HepG2 (cell line): ENCODE results near the gene GJC2. TPM values are rescaled to one million over a fixed set of nuclear protein-coding genes. Genes with fewer than 3 reads are reported as not detected.

Experiments
- AHR ChIP-seq: IDR thresholded peaks from 2 replicates; pipeline ENCODE4 v1.6.1; 2018; ENCODE audit warnings: missing genetic modification reagents, missing compliant biosample characterization
- ATF4 ChIP-seq, 2 experiments: fragments of 450-650 bp in 1 of 2; sonication (generic) in 1 of 2; formaldehyde crosslinking; IDR thresholded peaks; 2 replicates each; pipeline versions ENCODE4 v1.5.0 to v1.8.0; 2020 to 2022; ENCODE audit warnings: mild to moderate bottlenecking in 1 of 2, missing genetic modification reagents in 1 of 2
- ELF1 ChIP-seq: sonication (generic); formaldehyde crosslinking; IDR thresholded peaks from 2 replicates; pipeline ENCODE4 v1.4.0; 2020; ENCODE audit warnings: missing genetic modification reagents
- HMGXB4 ChIP-seq, 2 experiments: sonication (generic) in 1 of 2; formaldehyde crosslinking in 1 of 2; IDR thresholded peaks; 2 replicates each; pipeline versions ENCODE4 v1.4.0 to v1.6.1; 2018 to 2020; ENCODE audit warnings: missing genetic modification reagents in 2 of 2, borderline replicate concordance in 1 of 2, low read depth in 1 of 2, mild to moderate bottlenecking in 1 of 2, missing biosample characterization in 1 of 2
- KDM5A ChIP-seq: fragments of 200-600 bp; sonication (generic); IDR thresholded peaks from 2 replicates; pipeline ENCODE4 v1.7.0; 2018; ENCODE audit warnings: antibody characterized with exemption, mild to moderate bottlenecking, low read length, borderline replicate concordance
- MTF1 ChIP-seq: sonication (generic); formaldehyde crosslinking; IDR thresholded peaks from 2 replicates; pipeline ENCODE4 v1.5.0; 2020; ENCODE audit warnings: missing genetic modification reagents
- NFIB ChIP-seq: sonication (generic); formaldehyde crosslinking; IDR thresholded peaks from 2 replicates; pipeline ENCODE4 v1.9.0; 2021; ENCODE audit warnings: missing genetic modification reagents, mild to moderate bottlenecking, borderline replicate concordance
- PCBP2 ChIP-seq: fragments of 200-400 bp; formaldehyde crosslinking; optimal IDR thresholded peaks from 2 replicates; pipeline ENCODE3; 2018; ENCODE audit warnings: low read length, low read depth; ENCODE audit not compliant: poor library complexity, severe bottlenecking
- SIN3A ChIP-seq: IDR thresholded peaks from 2 replicates; pipeline ENCODE4 v1.6.1; 2011; ENCODE audit warnings: low read depth, mild to moderate bottlenecking, control low read depth, low read length, borderline replicate concordance
- SOX5 ChIP-seq: IDR thresholded peaks from 2 replicates; pipeline ENCODE4 v1.6.1; 2016; ENCODE audit warnings: borderline replicate concordance
- TGIF2 ChIP-seq: IDR thresholded peaks from 2 replicates; pipeline ENCODE4 v1.6.1; 2016; ENCODE audit warnings: control low read depth, missing compliant biosample characterization
- TP53 ChIP-seq: sonication (generic); formaldehyde crosslinking; conservative IDR thresholded peaks from 2 replicates; pipeline ENCODE4 v1.4.0; 2020; ENCODE audit warnings: missing genetic modification reagents
- ZBTB39 ChIP-seq: sonication (generic); formaldehyde crosslinking; IDR thresholded peaks from 2 replicates; pipeline ENCODE4 v1.5.0; 2020; ENCODE audit warnings: missing genetic modification reagents
- ZFP36L1 ChIP-seq: sonication (generic); formaldehyde crosslinking; IDR thresholded peaks from 2 replicates; pipeline ENCODE4 v1.8.0; 2022; ENCODE audit warnings: mild to moderate bottlenecking, missing genetic modification reagents, moderate library complexity
- ZNF20 ChIP-seq: sonication (generic); formaldehyde crosslinking; IDR thresholded peaks from 2 replicates; pipeline ENCODE4 v1.4.0; 2020; ENCODE audit warnings: mild to moderate bottlenecking, moderate library complexity, missing genetic modification reagents
- ZNF256 ChIP-seq: sonication (generic); formaldehyde crosslinking; conservative IDR thresholded peaks from 2 replicates; pipeline ENCODE4 v1.4.0; 2020; ENCODE audit warnings: missing genetic modification reagents
- ZNF414 ChIP-seq: sonication (generic); formaldehyde crosslinking; IDR thresholded peaks from 2 replicates; pipeline ENCODE4 v1.5.0; 2020; ENCODE audit warnings: missing genetic modification reagents
- ZNF441 ChIP-seq: sonication (generic); formaldehyde crosslinking; IDR thresholded peaks from 2 replicates; pipeline ENCODE4 v1.7.0; 2021; ENCODE audit warnings: missing genetic modification reagents, borderline replicate concordance
- ZNF816 ChIP-seq: sonication (generic); formaldehyde crosslinking; IDR thresholded peaks from 2 replicates; pipeline ENCODE4 v1.8.0; 2022; ENCODE audit warnings: missing genetic modification reagents, mild to moderate bottlenecking, borderline replicate concordance
- ZNF879 ChIP-seq: sonication (generic); formaldehyde crosslinking; IDR thresholded peaks from 2 replicates; pipeline ENCODE4 v1.8.1; 2023; ENCODE audit warnings: missing genetic modification reagents
- polyA plus RNA-seq, 8 experiments: library from polyadenylated mRNA; depleted of rRNA in 3 of 8; stranded (reverse) in 7 of 8; unstranded in 1 of 8; fragments of >200 nt; fragmentation: Illumina TruSeq in 4 of 8; extraction: Trizol in 4 of 8; gene quantifications; 2 replicates each; pipeline versions ENCODE4 v1.2.1 to v1.2.3, GENCODE V29; 2011 to 2016; ENCODE audit warnings: low read depth in 4 of 8, missing spikeins in 1 of 8, mixed read lengths in 1 of 8; ENCODE audit not compliant: insufficient read depth in 1 of 8
- total RNA-seq, 5 experiments: library from RNA; depleted of rRNA; stranded (reverse); fragments of >200 nt; fragmentation: Illumina TruSeq; extraction: Trizol; gene quantifications; 2 replicates each; pipeline ENCODE4 v1.2.3, GENCODE V29; 2016; ENCODE audit warnings: low read depth in 1 of 5
- TF ChIP-seq, protein P1 (sequence below): sonication (generic); formaldehyde crosslinking; IDR thresholded peaks from 2 replicates; pipeline ENCODE4 v1.4.0; 2020; ENCODE audit warnings: missing genetic modification reagents

Gene GJC2
- total and polyA plus RNA-seq, 2 of the 13 experiments (the other 11 are each of a cell fraction or from before 2014, with no cell fraction given): 1.6 to 3.8 TPM

DNA sequence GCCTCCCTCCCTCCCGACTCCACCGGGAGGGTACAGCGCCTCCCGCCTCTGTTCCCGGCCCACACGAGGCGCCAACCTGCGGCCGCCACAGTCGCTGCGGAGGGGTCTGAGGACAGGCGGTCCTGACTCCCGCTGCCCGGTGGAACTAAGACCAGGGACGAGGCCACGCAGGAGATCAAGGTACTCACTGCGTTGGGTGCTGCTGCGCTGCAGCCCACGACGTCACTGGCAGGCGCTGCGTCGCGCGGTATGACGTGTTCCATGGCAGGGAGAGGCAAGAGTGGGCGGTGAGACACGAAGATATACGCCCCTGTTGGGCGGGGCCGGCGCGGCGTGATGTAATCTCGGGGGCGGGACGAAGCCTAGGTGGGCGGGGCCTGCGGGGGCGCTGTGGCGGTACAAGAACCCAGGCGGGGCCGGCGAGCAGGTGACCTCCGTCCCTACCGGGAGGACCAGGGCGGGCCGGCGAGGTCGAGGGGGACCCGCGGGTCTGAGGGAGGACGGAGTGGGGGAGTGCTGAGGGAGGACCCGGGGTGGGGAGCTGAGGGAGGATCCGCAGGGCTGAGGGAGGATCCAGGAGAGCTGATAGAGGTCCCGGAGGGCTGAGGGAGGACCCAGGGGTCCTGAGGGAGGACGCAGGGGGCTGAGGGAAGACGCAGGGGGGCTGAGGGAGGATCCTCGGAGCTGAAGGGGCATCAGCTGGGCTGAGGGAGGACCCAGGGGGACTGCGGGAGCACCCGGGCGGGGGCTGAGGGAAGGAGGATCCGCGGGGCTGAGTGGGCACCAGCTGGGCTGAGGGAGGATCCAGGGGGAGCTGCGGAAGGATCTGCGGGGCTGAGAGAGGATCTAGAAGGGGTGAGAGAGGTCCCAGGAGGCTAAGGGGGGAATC lies 40.4 kb upstream of the GJC2 start, which contains the start of gene MRPL55 (continued):
- TF ChIP-seq SOX5: peak; percentile 54; the same call in 1 of the 2 replicates
- TF ChIP-seq ATF4 (CRISPR knock-in tag; IDR thresholded peaks at IDR 0.05): peak in 1 of 2 experiments; percentile 91; a peak in 2 of 4 replicates
- TF ChIP-seq TGIF2 (CRISPR knock-in tag): peak; percentile 84
- no peak for TF ChIP-seq ZNF441
- no peak for TF ChIP-seq ZNF20 (CRISPR knock-in tag)
- TF ChIP-seq ZBTB39 (CRISPR knock-in tag): peak; percentile 77; the same call in 1 of the 2 replicates
- TF ChIP-seq SIN3A: peak; percentile 87
- TF ChIP-seq ZNF256 (CRISPR knock-in tag): no peak; the same call in 1 of the 2 replicates
- peak; percentile 94 for TF ChIP-seq ZNF816 (CRISPR knock-in tag)
- TF ChIP-seq, protein P1, sequence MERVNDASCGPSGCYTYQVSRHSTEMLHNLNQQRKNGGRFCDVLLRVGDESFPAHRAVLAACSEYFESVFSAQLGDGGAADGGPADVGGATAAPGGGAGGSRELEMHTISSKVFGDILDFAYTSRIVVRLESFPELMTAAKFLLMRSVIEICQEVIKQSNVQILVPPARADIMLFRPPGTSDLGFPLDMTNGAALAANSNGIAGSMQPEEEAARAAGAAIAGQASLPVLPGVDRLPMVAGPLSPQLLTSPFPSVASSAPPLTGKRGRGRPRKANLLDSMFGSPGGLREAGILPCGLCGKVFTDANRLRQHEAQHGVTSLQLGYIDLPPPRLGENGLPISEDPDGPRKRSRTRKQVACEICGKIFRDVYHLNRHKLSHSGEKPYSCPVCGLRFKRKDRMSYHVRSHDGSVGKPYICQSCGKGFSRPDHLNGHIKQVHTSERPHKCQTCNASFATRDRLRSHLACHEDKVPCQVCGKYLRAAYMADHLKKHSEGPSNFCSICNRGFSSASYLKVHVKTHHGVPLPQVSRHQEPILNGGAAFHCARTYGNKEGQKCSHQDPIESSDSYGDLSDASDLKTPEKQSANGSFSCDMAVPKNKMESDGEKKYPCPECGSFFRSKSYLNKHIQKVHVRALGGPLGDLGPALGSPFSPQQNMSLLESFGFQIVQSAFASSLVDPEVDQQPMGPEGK (CRISPR knock-in tag): peak; percentile 58; the same call in 1 of the 2 replicates
- no peak for TF ChIP-seq MTF1 (CRISPR knock-in tag)
- TF ChIP-seq ZNF879 (CRISPR knock-in tag): 0 out of 2 replicates have a peak, but pooled peaks have one; percentile 70
- peak; percentile 99 for TF ChIP-seq KDM5A
- peak; percentile 67; the same call in 1 of the 2 replicates for TF ChIP-seq ZNF414 (CRISPR knock-in tag)
- TF ChIP-seq ZFP36L1 (CRISPR knock-in tag): 0 out of 2 replicates have a peak, but pooled peaks have one; percentile 85
- TF ChIP-seq AHR: 0 out of 2 replicates have a peak, but pooled peaks have one; percentile 59
- TF ChIP-seq HMGXB4 (CRISPR knock-in tag; IDR thresholded peaks at IDR 0.05; ENCODE audit: borderline replicate concordance in 1 of 2, low read depth in 1 of 2): peak; percentile 72 to 88
- no peak for TF ChIP-seq TP53
- peak; percentile 79 for TF ChIP-seq ELF1 (CRISPR knock-in tag)
- no peak for TF ChIP-seq PCBP2
- TF ChIP-seq NFIB (CRISPR knock-in tag): no peak
